Gastrocnemius medialis (tissue), 4 donors: ENCODE measurements around the gene SLCO4A1.

Experiments
- CTCF ChIP-seq, 5 experiments: fragments of 450-650 bp in 3 of 5; fragments of 200-600 bp in 2 of 5; sonication (generic) in 2 of 5; IDR thresholded peaks in 4 of 5; conservative IDR thresholded peaks in 1 of 5; 1 replicate in 4 of 5; 2 replicates in 1 of 5; pipeline ENCODE4 v1.5.1; 2016 to 2019; ENCODE audit warnings: antibody characterized with exemption in 5 of 5, mild to moderate bottlenecking in 3 of 5, moderate library complexity in 3 of 5
- POLR2A ChIP-seq, 2 donors: fragments of 450-650 bp; IDR thresholded peaks; one replicate each; pipeline ENCODE4 v1.6.1; 2017; ENCODE audit warnings: antibody characterized with exemption in 2 of 2, mild to moderate bottlenecking in 2 of 2, moderate library complexity in 2 of 2

GRCh38 chr20:62642051-62642665 is at the start of gene SLCO4A1:
- TF ChIP-seq CTCF (IDR thresholded peaks at IDR 0.05 in 4 of 5, conservative IDR thresholded peaks at IDR 0.05 in 1 of 5): peak in 1 of 5 experiments; percentile 19
- peak; percentile 95 to 96 for TF ChIP-seq POLR2A (IDR thresholded peaks at IDR 0.05)
